HCT116 (cell line): Measurements from ENCODE around the gene RNF214. TPM values are rescaled to one million over a fixed set of nuclear protein-coding genes. Genes with fewer than 3 reads are reported as not detected.

Experiments used
- ATAC-seq: fragments of 200-7000 bp; cut with Tn5 transposase; 2 replicates; pipeline ENCODE4 v1.9.1; 2020; ENCODE audit warnings: mild to moderate bottlenecking, moderate library complexity
- BruUV-seq: library from RNA; stranded (reverse); fragments of 400-500 nt; replicated peaks from 2 replicates; lab custom pipeline; 2021; lab: Mats Ljungman, UMichigan
- CTCF ChIA-PET: fragments of 300-600 bp; sonication (Branson Sonifier 250); formaldehyde crosslinking; loops from one replicate; lab custom pipeline; 2021; ENCODE audit warnings: antibody characterized with exemption; lab: Charles Lee
- POLR2A ChIA-PET: fragments of 300-600, 350-600 bp; sonication (Branson Sonifier 250); formaldehyde crosslinking; loops from one replicate; lab custom pipeline; 2021; ENCODE audit warnings: antibody characterized with exemption; lab: Charles Lee
- RAD21 ChIA-PET, 2 experiments: fragments of 300-600 bp; sonication (Branson Sonifier 250); formaldehyde crosslinking; loops; one replicate each; lab custom pipeline; 2023; ENCODE audit warnings: low total read pairs in 2 of 2; ENCODE audit not compliant: uncharacterized antibody in 2 of 2, unreplicated experiment in 2 of 2, low non-redundant PET in 1 of 2; lab: Charles Lee
- DNase-seq: peaks from one replicate; pipeline ENCODE4 v3.0.0-alpha.2; 2010; ENCODE audit warnings: low read depth, low spot score
- H2AFZ ChIP-seq: fragments of 200-600 bp; shearing (Covaris generic), sonication (generic); 2 replicates; pipeline ENCODE4 v1.6.1; 2017; ENCODE audit warnings: low read depth, mixed run types, mixed read lengths, antibody characterized with exemption, low read length; ENCODE audit not compliant: poor library complexity, severe bottlenecking
- H3K27ac ChIP-seq: 2 replicates; pipeline ENCODE4 v1.5.1; 2012; ENCODE audit warnings: low read depth, low read length
- H3K27me3 ChIP-seq: fragments of 200-600 bp; sonication (generic); 2 replicates; pipeline ENCODE4 v1.6.1; 2016; ENCODE audit warnings: mixed run types, low read length, mixed read lengths; ENCODE audit not compliant: insufficient read depth
- H3K36me3 ChIP-seq, 2 experiments: fragments of 200-500 bp in 1 of 2; fragments of 200-600 bp in 1 of 2; sonication (Bioruptor generic) in 1 of 2; sonication (generic) in 1 of 2; 2 replicates each; pipeline versions ENCODE4 v1.5.1 to v1.6.1; 2014 to 2016; ENCODE audit warnings: low read length in 2 of 2, inconsistent platforms in 1 of 2, mixed read lengths in 1 of 2, mixed run types in 1 of 2; ENCODE audit not compliant: insufficient read depth in 2 of 2, control insufficient read depth in 1 of 2
- H3K4me1 ChIP-seq, 2 experiments: fragments of 200-600 bp in 1 of 2; sonication (generic) in 1 of 2; 2 replicates each; pipeline versions ENCODE4 v1.5.1 to v1.6.1; 2012 to 2017; ENCODE audit warnings: low read length in 2 of 2, inconsistent platforms in 1 of 2, mild to moderate bottlenecking in 1 of 2, mixed read lengths in 1 of 2, mixed run types in 1 of 2, moderate library complexity in 1 of 2; ENCODE audit not compliant: insufficient read depth in 2 of 2, control insufficient read depth in 1 of 2
- H3K4me2 ChIP-seq: fragments of 200-600 bp; sonication (generic); 2 replicates; pipeline ENCODE4 v1.6.1; 2017; ENCODE audit warnings: mixed run types, low read length, mixed read lengths
- H3K4me3 ChIP-seq, 2 experiments: fragments of 200-600 bp in 1 of 2; sonication (generic) in 1 of 2; replicated peaks in 1 of 2; 2 replicates each; pipeline ENCODE4 v1.5.1; 2011 to 2016; ENCODE audit warnings: low read length in 2 of 2, control low read depth in 1 of 2, low read depth in 1 of 2, mild to moderate bottlenecking in 1 of 2, mixed read lengths in 1 of 2, mixed run types in 1 of 2
- H3K79me2 ChIP-seq: fragments of 200-600 bp; sonication (generic); 2 replicates; pipeline ENCODE4 v1.6.1; 2017; ENCODE audit warnings: mild to moderate bottlenecking, mixed run types, low read length, moderate library complexity, mixed read lengths; ENCODE audit not compliant: insufficient read depth
- H3K9ac ChIP-seq: fragments of 200-600 bp; sonication (generic); 2 replicates; pipeline ENCODE4 v1.6.1; 2016; ENCODE audit warnings: low read length, mixed read lengths
- H3K9me2 ChIP-seq: fragments of 200-600 bp; sonication (generic), shearing (Covaris generic); 2 replicates; pipeline ENCODE4 v1.6.1; 2017; ENCODE audit warnings: mixed run types, mild to moderate bottlenecking, moderate library complexity; ENCODE audit not compliant: insufficient read depth
- H3K9me3 ChIP-seq, 2 experiments: fragments of 200-500 bp in 1 of 2; fragments of 200-600 bp in 1 of 2; sonication (Bioruptor generic) in 1 of 2; sonication (generic) in 1 of 2; 2 replicates each; pipeline ENCODE4 v1.6.1; 2014 to 2017; ENCODE audit warnings: low read length in 2 of 2, mixed read lengths in 2 of 2, inconsistent platforms in 1 of 2, low read depth in 1 of 2, mild to moderate bottlenecking in 1 of 2, mixed run types in 1 of 2, moderate library complexity in 1 of 2; ENCODE audit not compliant: control insufficient read depth in 1 of 2, insufficient read depth in 1 of 2
- H4K20me1 ChIP-seq: fragments of 200-600 bp; sonication (generic), shearing (Covaris generic); 2 replicates; pipeline ENCODE4 v1.6.1; 2017; ENCODE audit warnings: mixed run types, mild to moderate bottlenecking, moderate library complexity; ENCODE audit not compliant: insufficient read depth
- ATF3 ChIP-seq: IDR thresholded peaks from 2 replicates; pipeline ENCODE4 v1.6.1; 2012
- CEBPB ChIP-seq: IDR thresholded peaks from 2 replicates; pipeline ENCODE4 v1.6.1; 2012; ENCODE audit warnings: low read depth
- CTCF ChIP-seq, 3 experiments: fragments of 200-600 bp in 1 of 3; sonication (generic) in 1 of 3; IDR thresholded peaks in 2 of 3; conservative IDR thresholded peaks in 1 of 3; 2 replicates each; pipeline ENCODE4 v1.5.1; 2012 to 2017; ENCODE audit warnings: low read depth in 2 of 3, low read length in 2 of 3, antibody characterized with exemption in 1 of 3, borderline replicate concordance in 1 of 3, control low read depth in 1 of 3, mild to moderate bottlenecking in 1 of 3, mixed read lengths in 1 of 3, mixed run types in 1 of 3, moderate library complexity in 1 of 3; ENCODE audit not compliant: insufficient read depth in 1 of 3
- EGR1 ChIP-seq: IDR thresholded peaks from 2 replicates; pipeline ENCODE4 v1.6.1; 2012; ENCODE audit warnings: low read depth
- ELF1 ChIP-seq: IDR thresholded peaks from 2 replicates; pipeline ENCODE4 v1.6.1; 2012; ENCODE audit warnings: low read depth, borderline replicate concordance
- FOSL1 ChIP-seq: IDR thresholded peaks from 2 replicates; pipeline ENCODE4 v1.6.1; 2012; ENCODE audit warnings: low read depth
- JUND ChIP-seq: IDR thresholded peaks from 2 replicates; pipeline ENCODE4 v1.6.1; 2012
- MAX ChIP-seq: IDR thresholded peaks from 2 replicates; pipeline ENCODE4 v1.6.1; 2012
- RAD21 ChIP-seq: IDR thresholded peaks from 2 replicates; pipeline ENCODE4 v1.6.1; 2012; ENCODE audit warnings: low read depth, mild to moderate bottlenecking
- SIN3A ChIP-seq: IDR thresholded peaks from 2 replicates; pipeline ENCODE4 v1.6.1; 2012; ENCODE audit warnings: low read depth
- SP1 ChIP-seq: IDR thresholded peaks from 2 replicates; pipeline ENCODE4 v1.6.1; 2012; ENCODE audit warnings: low read depth
- ZNF274 ChIP-seq: fragments of 200-500 bp; sonication (Bioruptor generic); IDR thresholded peaks from 2 replicates; pipeline ENCODE4 v1.6.1; 2014; ENCODE audit warnings: mild to moderate bottlenecking, low read depth, low read length, inconsistent platforms
- intact Hi-C: fragments of 100-400 bp; cut with micrococcal nuclease; formaldehyde crosslinking; loops from 2 replicates; pipeline ENCODE4 v1.10.0; 2022
- total RNA-seq: library from RNA; stranded (reverse); gene quantifications from one replicate; pipeline ENCODE4 v1.2.1, GENCODE V29; 2021; ENCODE audit not compliant: unreplicated experiment

Gene RNF214
- total RNA-seq, 1 experiment from 2014 or later: 29.3 TPM

- Histone ChIP-seq H3K4me1 (peaks cover 2 to 15% of the 10 kb centered on the region in 2 experiments; a peak in 3 of 4 replicates), H3K27ac (no peak overlapping the region), H3K9me3 (no peaks in the 10 kb centered on the region), H2AFZ (no peak overlapping the region), H3K4me2 (no peak overlapping the region), H3K79me2 (no peaks in the 10 kb centered on the region), H3K9me2 (no peaks in the 10 kb centered on the region), H3K9ac (no peak overlapping the region), H3K4me3 (no peak overlapping the region), H3K36me3 (peaks cover 3 to 4% of the 10 kb centered on the region in 2 experiments; a peak in 1 of 4 replicates), H4K20me1 (no peaks in the 10 kb centered on the region), H3K27me3 (no peaks in the 10 kb centered on the region)
- ChIA-PET RAD21 (no interaction called here), CTCF (no interaction called here), POLR2A (no interaction called here)
- ATAC-seq (no peak), DNase-seq (no peak)
- BruUV-seq: no TSS peak
- TF ChIP-seq CTCF (IDR thresholded peaks at IDR 0.05 in 2 of 3, conservative IDR thresholded peaks at IDR 0.05 in 1 of 3; ENCODE audit: borderline replicate concordance in 1 of 3, insufficient read depth in 1 of 3, low read depth in 2 of 3, low read length in 2 of 3) (no peak), ELF1 (no peak)
- intact Hi-C loops: no loop called here
Measured at GRCh38 chr11:117292616-117293015, 60.1 kb downstream of the RNF214 start.

- no peak overlapping the region for H3K27ac ChIP-seq
- CTCF ChIA-PET: no interaction called here
- H3K79me2 ChIP-seq: no peaks in the 10 kb centered on the region
- H3K4me3 ChIP-seq: no peak overlapping the region
- no peaks in the 10 kb centered on the region for H3K9me2 ChIP-seq
- DNase-seq (no peak), ATAC-seq (no peak)
- no peaks in the 10 kb centered on the region for H4K20me1 ChIP-seq
- H3K4me2 ChIP-seq: no peak overlapping the region
- H3K4me1 ChIP-seq: peaks cover 2 to 15% of the 10 kb centered on the region in 2 experiments; a peak in 3 of 4 replicates
- POLR2A ChIA-PET: no interaction called here
- H3K9me3 ChIP-seq: no peaks in the 10 kb centered on the region
- TF ChIP-seq SIN3A (no peak), EGR1 (no peak), JUND (no peak), CEBPB (no peak), FOSL1 (no peak), MAX (no peak), SP1 (no peak), RAD21 (no peak), ATF3 (no peak), ZNF274 (no peak)
- TF ChIP-seq, all 23 proteins: peak for 0
- Histone ChIP-seq H2AFZ (no peak overlapping the region), H3K36me3 (peaks cover 0 to 2% of the 10 kb centered on the region in 2 experiments; a peak in 1 of 4 replicates), H3K9ac (no peak overlapping the region), H3K27me3 (no peaks in the 10 kb centered on the region)
- BruUV-seq: no TSS peak
- RAD21 ChIA-PET: no interaction called here
- intact Hi-C loops: no loop called here
Measured at GRCh38 chr11:117295438-117296137, 63.1 kb downstream of the RNF214 start.
